OCI-LY3 (cell line): ENCODE data around the gene MCRIP2.
A peak's percentile ranks its signal among the peaks of the same experiment; 100 is the strongest.

Experiments used
- H2AFZ ChIP-seq: fragments of 200-600, 300-600 bp; shearing (Covaris generic); 2 replicates; pipeline ENCODE4 v1.6.0; 2014; ENCODE audit warnings: antibody characterized with exemption, low read depth, low read length
- H3K27ac ChIP-seq: fragments of 200-600, 300-600 bp; sonication (generic); 2 replicates; pipeline ENCODE4 v1.5.1; 2014; ENCODE audit warnings: mild to moderate bottlenecking, low read length, moderate library complexity, mixed read lengths
- H3K27me3 ChIP-seq: fragments of 200-600, 300-600 bp; sonication (generic); 2 replicates; pipeline ENCODE4 v1.6.1; 2014; ENCODE audit warnings: low read depth, low read length, mixed read lengths
- H3K36me3 ChIP-seq: fragments of 200-600, 300-600 bp; sonication (generic); replicated peaks from 2 replicates; pipeline ENCODE3; 2014; ENCODE audit warnings: low read depth, low read length, mixed read lengths
- H3K4me1 ChIP-seq: fragments of 300-600, 200-600 bp; sonication (generic); 2 replicates; pipeline ENCODE4 v1.6.1; 2014; ENCODE audit warnings: low read length, mixed read lengths
- H3K4me2 ChIP-seq: fragments of 200-600, 300-600 bp; sonication (generic); 2 replicates; pipeline ENCODE4 v1.6.1; 2014; ENCODE audit warnings: low read length, mixed read lengths
- H3K4me3 ChIP-seq: fragments of 300-600, 200-600 bp; sonication (generic); 2 replicates; pipeline ENCODE4 v1.5.1; 2014; ENCODE audit warnings: antibody characterized with exemption, mild to moderate bottlenecking, low read length, moderate library complexity
- H3K79me2 ChIP-seq: fragments of 300-600, 200-600 bp; shearing (Covaris generic); 2 replicates; pipeline ENCODE4 v1.6.1; 2014; ENCODE audit warnings: mild to moderate bottlenecking, low read length, mixed read lengths
- H3K9ac ChIP-seq: fragments of 300-600, 200-600 bp; shearing (Covaris generic); 2 replicates; pipeline ENCODE4 v1.6.0; 2014; ENCODE audit warnings: mild to moderate bottlenecking, low read length, moderate library complexity
- H3K9me3 ChIP-seq: fragments of 200-600, 300-600 bp; shearing (Covaris generic); 2 replicates; pipeline ENCODE4 v1.6.1; 2014; ENCODE audit warnings: low read length, mixed read lengths; ENCODE audit not compliant: insufficient read depth
- H4K20me1 ChIP-seq: fragments of 200-600, 300-600 bp; sonication (generic); 2 replicates; pipeline ENCODE4 v1.6.1; 2016; ENCODE audit warnings: low read length, mixed read lengths; ENCODE audit not compliant: insufficient read depth
- EZH2phosphoT487 ChIP-seq: fragments of 200-600 bp; shearing (Covaris generic); IDR thresholded peaks from 2 replicates; pipeline ENCODE4 v1.6.1; 2018; ENCODE audit warnings: antibody characterized with exemption, mixed run types, low read depth
- TF ChIP-seq, protein P1 (sequence below): fragments of 200-600, 300-600 bp; sonication (generic); IDR thresholded peaks from 2 replicates; pipeline ENCODE4 v1.5.1; 2014; ENCODE audit warnings: antibody characterized with exemption, low read length, low read depth

Gene MCRIP2

DNA sequence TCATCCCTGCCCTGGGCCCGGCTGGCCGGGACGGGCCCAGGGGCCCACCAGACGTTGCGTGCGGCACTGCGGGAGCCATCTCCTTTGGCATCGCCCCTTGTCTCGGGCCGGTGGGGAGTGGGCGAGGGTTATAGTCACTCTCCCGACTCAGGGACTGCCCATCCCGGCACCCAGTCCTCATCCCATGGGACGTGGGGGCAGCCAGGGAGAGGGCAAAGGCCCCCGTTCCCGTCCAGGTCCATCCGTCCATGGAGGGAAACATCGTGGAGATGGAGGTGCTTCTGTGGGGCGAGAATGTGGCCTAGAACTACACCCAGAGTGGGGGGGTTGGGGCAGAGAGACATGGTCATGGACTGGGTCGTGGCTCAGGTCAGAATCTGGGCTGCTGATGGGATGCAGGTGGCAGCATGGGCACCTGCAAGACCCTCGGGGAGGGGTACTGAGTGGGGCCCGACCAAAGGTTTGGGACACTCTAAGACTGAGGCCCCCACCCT, 5.1 kb downstream of the MCRIP2 start:
- Histone ChIP-seq H2AFZ (no peak overlapping the region), H3K4me3 (no peak overlapping the region), H4K20me1 (peaks cover 7% of the 10 kb centered on the region; the same call in 1 of the 2 replicates), H3K79me2 (peaks cover 56% of the 10 kb centered on the region), H3K4me1 (peaks cover 18% of the 10 kb centered on the region), H3K27ac (no peak overlapping the region), H3K9me3 (no peaks in the 10 kb centered on the region), H3K27me3 (no peaks in the 10 kb centered on the region), H3K4me2 (0 out of 2 replicates have a peak overlapping the region, but pooled peaks have one; percentile 96), H3K9ac (no peak overlapping the region), H3K36me3 (peaks cover 3% of the 10 kb centered on the region)
- TF ChIP-seq, protein P1, sequence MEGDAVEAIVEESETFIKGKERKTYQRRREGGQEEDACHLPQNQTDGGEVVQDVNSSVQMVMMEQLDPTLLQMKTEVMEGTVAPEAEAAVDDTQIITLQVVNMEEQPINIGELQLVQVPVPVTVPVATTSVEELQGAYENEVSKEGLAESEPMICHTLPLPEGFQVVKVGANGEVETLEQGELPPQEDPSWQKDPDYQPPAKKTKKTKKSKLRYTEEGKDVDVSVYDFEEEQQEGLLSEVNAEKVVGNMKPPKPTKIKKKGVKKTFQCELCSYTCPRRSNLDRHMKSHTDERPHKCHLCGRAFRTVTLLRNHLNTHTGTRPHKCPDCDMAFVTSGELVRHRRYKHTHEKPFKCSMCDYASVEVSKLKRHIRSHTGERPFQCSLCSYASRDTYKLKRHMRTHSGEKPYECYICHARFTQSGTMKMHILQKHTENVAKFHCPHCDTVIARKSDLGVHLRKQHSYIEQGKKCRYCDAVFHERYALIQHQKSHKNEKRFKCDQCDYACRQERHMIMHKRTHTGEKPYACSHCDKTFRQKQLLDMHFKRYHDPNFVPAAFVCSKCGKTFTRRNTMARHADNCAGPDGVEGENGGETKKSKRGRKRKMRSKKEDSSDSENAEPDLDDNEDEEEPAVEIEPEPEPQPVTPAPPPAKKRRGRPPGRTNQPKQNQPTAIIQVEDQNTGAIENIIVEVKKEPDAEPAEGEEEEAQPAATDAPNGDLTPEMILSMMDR: no peak
- no peak for TF ChIP-seq EZH2phosphoT487

DNA sequence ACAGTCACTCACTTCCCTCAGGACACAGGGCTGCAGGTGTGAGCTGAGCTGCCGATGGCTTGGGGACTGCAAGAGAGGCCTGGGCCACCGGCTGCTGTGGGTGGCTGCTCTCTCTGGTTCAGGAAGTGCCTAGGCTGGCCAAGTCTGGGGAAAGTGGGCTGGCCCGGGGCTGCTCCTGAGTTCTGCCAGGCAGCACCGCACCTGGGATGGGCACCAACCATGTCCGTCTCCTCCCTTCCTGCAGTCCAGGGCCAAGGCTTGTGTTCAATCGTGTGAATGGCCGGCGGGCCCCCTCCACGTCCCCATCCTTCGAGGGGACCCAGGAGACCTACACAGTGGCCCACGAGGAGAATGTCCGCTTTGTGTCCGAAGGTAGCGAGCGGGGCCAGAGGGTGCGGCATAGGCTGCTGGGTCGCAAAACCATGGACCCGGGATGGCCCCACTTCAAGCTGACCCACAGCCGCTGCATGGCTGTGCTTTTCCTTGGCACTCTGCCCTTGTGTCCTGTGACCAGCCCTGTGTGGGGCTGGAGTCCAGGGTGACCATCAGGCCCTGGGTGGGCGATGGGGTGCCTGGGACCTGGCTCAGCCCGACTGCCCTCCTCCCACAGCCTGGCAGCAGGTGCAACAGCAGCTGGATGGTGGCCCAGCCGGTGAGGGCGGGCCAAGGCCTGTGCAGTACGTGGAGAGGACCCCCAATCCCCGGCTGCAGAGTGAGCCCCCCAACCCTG, 5.7 kb downstream of the MCRIP2 start:
- H3K4me1 ChIP-seq: peaks cover 18% of the 10 kb centered on the region

DNA sequence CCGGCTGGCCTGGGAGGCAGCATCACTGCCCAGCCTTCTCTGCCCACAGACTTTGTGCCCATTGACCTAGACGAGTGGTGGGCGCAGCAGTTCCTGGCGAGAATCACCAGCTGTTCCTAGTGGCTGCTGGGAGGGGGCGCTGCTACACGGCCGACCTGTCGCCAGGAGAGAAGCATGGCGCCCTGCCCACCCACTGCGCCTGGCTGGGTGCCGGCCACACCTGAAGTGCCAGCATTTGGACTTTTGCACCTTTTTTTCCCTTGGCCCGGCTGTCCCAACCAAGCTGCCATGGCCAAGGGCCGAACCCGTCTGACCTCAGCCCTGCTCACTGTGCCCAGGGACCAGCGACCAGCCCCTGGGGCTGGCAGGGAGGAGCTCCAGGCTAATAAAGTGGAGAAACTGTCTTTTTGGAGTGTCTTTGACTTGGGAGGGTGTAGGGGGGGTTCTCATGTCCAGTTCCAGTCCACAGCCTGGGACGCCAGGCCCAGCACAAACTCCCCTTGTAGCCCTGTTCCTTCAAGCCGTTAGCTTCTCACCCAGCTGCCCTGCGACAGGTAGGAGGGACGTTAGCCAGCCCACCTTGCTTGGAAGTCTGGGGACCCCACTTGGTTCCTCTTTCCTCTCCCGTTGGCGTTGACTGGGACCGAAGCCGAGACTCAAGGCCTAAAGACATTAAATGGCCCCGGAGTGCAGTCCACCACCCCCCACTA, 6.6 kb downstream of the MCRIP2 start:
- peaks cover 7% of the 10 kb centered on the region; the same call in 1 of the 2 replicates for H4K20me1 ChIP-seq
- no peaks in the 10 kb centered on the region for H3K27me3 ChIP-seq
- H3K79me2 ChIP-seq: peaks cover 41% of the 10 kb centered on the region
- H3K4me1 ChIP-seq: peaks cover 13% of the 10 kb centered on the region
- H3K36me3 ChIP-seq: no peaks in the 10 kb centered on the region
- H3K27ac ChIP-seq: peak overlapping the region; percentile 73
- no peak overlapping the region for H2AFZ ChIP-seq
- H3K9ac ChIP-seq: peak overlapping the region; percentile 79
- peak overlapping the region; percentile 82 for H3K4me3 ChIP-seq
- no peaks in the 10 kb centered on the region for H3K9me3 ChIP-seq
- peak overlapping the region; percentile 96 for H3K4me2 ChIP-seq
- TF ChIP-seq, protein P1: peak; percentile 73
- no peak for TF ChIP-seq EZH2phosphoT487

More for the DNA sequence above, 5.7 kb downstream of the MCRIP2 start:
- peaks cover 7% of the 10 kb centered on the region; the same call in 1 of the 2 replicates for H4K20me1 ChIP-seq
- peak overlapping the region; percentile 82 for H3K4me3 ChIP-seq
- H3K79me2 ChIP-seq: peaks cover 50% of the 10 kb centered on the region
- no peaks in the 10 kb centered on the region for H3K27me3 ChIP-seq
- peak overlapping the region; percentile 96 for H3K4me2 ChIP-seq
- no peak overlapping the region for H2AFZ ChIP-seq
- no peak for TF ChIP-seq EZH2phosphoT487
- TF ChIP-seq, protein P1: no peak
- no peak overlapping the region for H3K27ac ChIP-seq
- peak overlapping the region; percentile 79; the same call in 1 of the 2 replicates for H3K9ac ChIP-seq
- peaks cover 3% of the 10 kb centered on the region for H3K36me3 ChIP-seq
- H3K9me3 ChIP-seq: no peaks in the 10 kb centered on the region
